Panc1 (cell line): ENCODE data around the gene DEK. TPM values are rescaled to one million over a fixed set of nuclear protein-coding genes. Genes with fewer than 3 reads are reported as not detected.

ENCODE experiments used
- ATAC-seq: fragments of 200-7000 bp; cut with Tn5 transposase; 2 replicates; pipeline ENCODE4 v1.9.1; 2020; ENCODE audit warnings: mild to moderate bottlenecking, moderate library complexity
- BruUV-seq: library from RNA; stranded (reverse); fragments of 400-500 nt; replicated peaks from 2 replicates; lab custom pipeline; 2021; lab: Mats Ljungman, UMichigan
- CTCF ChIA-PET: fragments of 300-600 bp; sonication (Branson Sonifier 250); formaldehyde crosslinking; loops from one replicate; lab custom pipeline; 2022; ENCODE audit warnings: antibody characterized with exemption; lab: Charles Lee
- POLR2A ChIA-PET: fragments of 300-600 bp; sonication (Branson Sonifier 250); formaldehyde crosslinking; loops from one replicate; lab custom pipeline; 2022; ENCODE audit warnings: antibody characterized with exemption; lab: Charles Lee
- DNase-seq: peaks from one replicate; pipeline ENCODE4 v3.0.0-alpha.2; 2010; ENCODE audit warnings: low read depth, low spot score
- H3K27ac ChIP-seq: 2 replicates; pipeline ENCODE4 v1.5.1; 2011; ENCODE audit warnings: mild to moderate bottlenecking, low read length, inconsistent platforms
- H3K27me3 ChIP-seq: fragments of 200-500 bp; sonication (Bioruptor generic); 2 replicates; pipeline ENCODE4 v1.6.0; 2014; ENCODE audit warnings: low read length, inconsistent platforms; ENCODE audit not compliant: control insufficient read depth, insufficient read depth
- H3K36me3 ChIP-seq: fragments of 200-500 bp; sonication (Bioruptor generic); 2 replicates; pipeline ENCODE4 v1.5.1; 2014; ENCODE audit warnings: inconsistent platforms, mild to moderate bottlenecking, low read length, moderate library complexity; ENCODE audit not compliant: control insufficient read depth, insufficient read depth
- H3K4me1 ChIP-seq: 2 replicates; pipeline ENCODE4 v1.5.1; 2011; ENCODE audit warnings: inconsistent platforms, mild to moderate bottlenecking, low read length, moderate library complexity; ENCODE audit not compliant: control insufficient read depth, insufficient read depth
- H3K4me3 ChIP-seq, 2 experiments: 2 replicates each; pipeline ENCODE4 v1.5.1; 2011 to 2012; ENCODE audit warnings: low read depth in 2 of 2, low read length in 2 of 2, mild to moderate bottlenecking in 2 of 2, inconsistent platforms in 1 of 2, moderate library complexity in 1 of 2
- H3K9me3 ChIP-seq: fragments of 200-500 bp; sonication (Bioruptor generic); 2 replicates; pipeline ENCODE4 v1.5.1; 2014; ENCODE audit warnings: low read depth, mild to moderate bottlenecking, inconsistent platforms, low read length, moderate library complexity; ENCODE audit not compliant: control insufficient read depth, insufficient read depth
- CTCF ChIP-seq: fragments of 450-650 bp; IDR thresholded peaks from 2 replicates; pipeline ENCODE4 v1.5.1; 2017; ENCODE audit warnings: mild to moderate bottlenecking
- POLR2AphosphoS5 ChIP-seq: IDR thresholded peaks from 2 replicates; pipeline ENCODE4 v1.6.1; 2012; ENCODE audit warnings: mild to moderate bottlenecking, low read depth, low read length, moderate library complexity
- REST ChIP-seq, 2 experiments: IDR thresholded peaks; 2 replicates each; pipeline ENCODE4 v1.6.1; 2011 to 2012; ENCODE audit warnings: low read depth in 2 of 2, control low read depth in 1 of 2, low read length in 1 of 2, mild to moderate bottlenecking in 1 of 2, moderate library complexity in 1 of 2; ENCODE audit not compliant: insufficient read depth in 1 of 2
- SIN3A ChIP-seq: IDR thresholded peaks from 2 replicates; pipeline ENCODE4 v1.6.1; 2012; ENCODE audit warnings: low read depth, mild to moderate bottlenecking, low read length, moderate library complexity, borderline replicate concordance; ENCODE audit not compliant: insufficient read depth
- TCF7L2 ChIP-seq: IDR thresholded peaks from 2 replicates; pipeline ENCODE4 v1.6.1; 2011; ENCODE audit warnings: mild to moderate bottlenecking, low read depth, low read length, inconsistent platforms
- in situ Hi-C: cut with HindIII; loops from 2 replicates; pipeline ENCODE4 v1.10.0; 2016; ENCODE audit warnings: low sequenced_read_pairs, low pct_unique_long_range_greater_than_20kb
- intact Hi-C: fragments of 100-400 bp; cut with micrococcal nuclease; formaldehyde crosslinking; loops from one replicate; pipeline ENCODE4 v1.10.0; 2022; ENCODE audit not compliant: unreplicated experiment
- total RNA-seq: library from RNA; stranded (reverse); gene quantifications from one replicate; pipeline ENCODE4 v1.2.1, GENCODE V29; 2021; ENCODE audit not compliant: unreplicated experiment

Gene DEK
- total RNA-seq, 1 experiment from 2014 or later: 177 TPM

GRCh38 chr6:18245079-18245478 lies 19.3 kb downstream of the DEK start:
- intact Hi-C loops (no loop called here), in situ Hi-C loops (no loop called here)
- DNase-seq (no peak), ATAC-seq (no peak)
- no TSS peak for BruUV-seq
- H3K9me3 ChIP-seq: no peaks in the 10 kb centered on the region
- ChIA-PET POLR2A (interaction anchor here (0.6 kb wide), 1 partner anchor 10 kb away, joined by 3 read pairs; no protein-coding TSS in a partner anchor), CTCF (no interaction called here)
- H3K4me1 ChIP-seq: peaks cover 4% of the 10 kb centered on the region; the same call in 1 of the 2 replicates
- peaks cover 60% of the 10 kb centered on the region for H3K36me3 ChIP-seq
- TF ChIP-seq TCF7L2 (no peak), CTCF (no peak), SIN3A (no peak), REST (IDR thresholded peaks at IDR 0.05; ENCODE audit: insufficient read depth in 1 of 2, low read depth in 2 of 2, low read length in 1 of 2) (no peak), POLR2AphosphoS5 (no peak)
- H3K4me3 ChIP-seq: no peak overlapping the region
- H3K27ac ChIP-seq: no peak overlapping the region
- no peaks in the 10 kb centered on the region for H3K27me3 ChIP-seq

GRCh38 chr6:18244251-18244650 lies 20.1 kb downstream of the DEK start:
- intact Hi-C loops (no loop called here), in situ Hi-C loops (no loop called here)
- no peak for ATAC-seq
- Histone ChIP-seq H3K27me3 (no peaks in the 10 kb centered on the region), H3K9me3 (no peaks in the 10 kb centered on the region), H3K27ac (peak overlapping the region; percentile 4; the same call in 1 of the 2 replicates), H3K4me1 (peaks cover 4% of the 10 kb centered on the region; the same call in 1 of the 2 replicates), H3K36me3 (peaks cover 56% of the 10 kb centered on the region), H3K4me3 (no peak overlapping the region)
- TF ChIP-seq TCF7L2 (no peak), REST (IDR thresholded peaks at IDR 0.05; ENCODE audit: insufficient read depth in 1 of 2, low read depth in 2 of 2, low read length in 1 of 2) (no peak), CTCF (no peak), POLR2AphosphoS5 (no peak), SIN3A (no peak)
- no peak for DNase-seq
- POLR2A ChIA-PET: interaction anchor here (0.6 kb wide), 1 partner anchor 11 kb away, joined by 3 read pairs; no protein-coding TSS in a partner anchor
- CTCF ChIA-PET: no interaction called here
- BruUV-seq: no TSS peak
